Upper lobe of right lung (tissue), 1 donor: ENCODE measurements around the gene CDH11. TPM values are rescaled to one million over a fixed set of nuclear protein-coding genes. Genes with fewer than 3 reads are reported as not detected.

Experiments used
- ATAC-seq: fragments of 200-7000 bp; cut with Tn5 transposase; one replicate; pipeline ENCODE4 v1.9.1; 2020; ENCODE audit warnings: mild to moderate bottlenecking, moderate library complexity
- DNase-seq: peaks from one replicate; pipeline ENCODE4 v3.0.0-alpha.2; 2020
- H3K27ac ChIP-seq: fragments of 200-600 bp; one replicate; pipeline ENCODE4 v1.8.0; 2022
- H3K27me3 ChIP-seq: fragments of 200-600 bp; one replicate; pipeline ENCODE4 v1.8.0; 2022; ENCODE audit warnings: mild to moderate bottlenecking
- H3K36me3 ChIP-seq: fragments of 200-600 bp; one replicate; pipeline ENCODE4 v1.8.0; 2022
- H3K4me1 ChIP-seq: fragments of 200-600 bp; one replicate; pipeline ENCODE4 v1.8.0; 2022
- H3K4me3 ChIP-seq: fragments of 200-600 bp; one replicate; pipeline ENCODE4 v1.8.0; 2022; ENCODE audit warnings: mild to moderate bottlenecking
- H3K9me3 ChIP-seq: fragments of 200-600 bp; one replicate; pipeline ENCODE4 v1.8.0; 2022
- CTCF ChIP-seq: fragments of 200-600 bp; IDR thresholded peaks from one replicate; pipeline ENCODE4 v1.8.0; 2022; ENCODE audit warnings: antibody characterized with exemption
- intact Hi-C: fragments of 100-400 bp; cut with DNase I; formaldehyde crosslinking; loops from one replicate; pipeline ENCODE4 v1.11.0; 2022
- total RNA-seq: library from RNA; stranded (reverse); fragmentation: NEBNext Ultra II Directional; extraction: Animal tissue kit (Norgen Biotek cat#: 25700); gene quantifications from one replicate; pipeline ENCODE4 v1.2.1, GENCODE V29; 2021
- donor health status: DM: no; HTN: yes; CAD: no; lungs with severe emphysema.

The CDH11 gene
- total RNA-seq, 1 donor from 2014 or later, result 176 TPM

- intact Hi-C loops, result no loop called here
- ATAC-seq (peak; percentile 15), DNase-seq (peak; percentile 67)
- Histone ChIP-seq H3K27ac (peak overlapping the region; percentile 84), H3K36me3 (no peaks in the 10 kb centered on the region), H3K27me3 (peaks cover 44% of the 10 kb centered on the region), H3K4me1 (peaks cover 4% of the 10 kb centered on the region), H3K4me3 (peak overlapping the region; percentile 62), H3K9me3 (no peaks in the 10 kb centered on the region)
- TF ChIP-seq CTCF, result no peak
Measured at GRCh38 chr16:65123396-65124211, 1.7 kb upstream of the CDH11 start.

DNA sequence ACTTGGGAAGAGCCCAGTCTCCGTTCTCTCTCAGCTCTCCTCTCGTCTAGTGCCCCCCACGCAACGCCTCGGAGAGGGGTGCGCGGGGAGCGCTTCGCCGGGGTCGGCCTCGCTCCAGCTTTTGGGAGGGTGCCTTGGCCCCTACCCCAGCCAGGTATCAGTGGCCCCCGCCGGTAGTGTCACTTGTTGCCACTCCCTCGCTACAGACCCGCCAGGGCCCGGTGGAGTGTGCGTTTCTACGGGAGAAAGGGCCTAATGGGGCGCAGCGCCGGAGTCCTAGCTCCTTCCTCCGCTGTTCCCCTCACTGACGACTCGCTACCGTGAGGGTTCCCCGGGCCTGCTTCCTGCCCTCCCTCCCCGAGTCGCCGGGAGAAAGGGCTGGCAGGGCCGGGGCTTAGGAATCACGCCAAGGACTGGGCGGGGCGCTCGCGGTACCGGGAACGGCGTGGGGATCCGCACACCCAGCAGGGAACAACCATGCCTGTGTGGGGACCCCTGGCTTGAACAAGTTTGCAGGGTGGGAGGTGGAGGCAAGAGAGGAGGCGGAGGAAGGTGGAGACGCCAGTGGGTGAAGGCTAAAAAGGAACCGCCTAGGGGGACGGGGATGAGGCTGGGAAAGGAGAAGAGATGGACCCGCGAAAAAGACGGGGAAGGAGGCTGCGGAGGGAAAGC is 997 bp upstream of the CDH11 start:
- no peaks in the 10 kb centered on the region for H3K9me3 ChIP-seq
- ATAC-seq (peak; percentile 45), DNase-seq (peak; percentile 73)
- H3K27me3 ChIP-seq, result peaks cover 44% of the 10 kb centered on the region
- peak overlapping the region; percentile 62 for H3K4me3 ChIP-seq
- no peak for TF ChIP-seq CTCF
- H3K4me1 ChIP-seq, result peaks cover 4% of the 10 kb centered on the region
- H3K36me3 ChIP-seq, result no peaks in the 10 kb centered on the region
- peak overlapping the region; percentile 84 for H3K27ac ChIP-seq
- intact Hi-C loops, result no loop called here

DNA sequence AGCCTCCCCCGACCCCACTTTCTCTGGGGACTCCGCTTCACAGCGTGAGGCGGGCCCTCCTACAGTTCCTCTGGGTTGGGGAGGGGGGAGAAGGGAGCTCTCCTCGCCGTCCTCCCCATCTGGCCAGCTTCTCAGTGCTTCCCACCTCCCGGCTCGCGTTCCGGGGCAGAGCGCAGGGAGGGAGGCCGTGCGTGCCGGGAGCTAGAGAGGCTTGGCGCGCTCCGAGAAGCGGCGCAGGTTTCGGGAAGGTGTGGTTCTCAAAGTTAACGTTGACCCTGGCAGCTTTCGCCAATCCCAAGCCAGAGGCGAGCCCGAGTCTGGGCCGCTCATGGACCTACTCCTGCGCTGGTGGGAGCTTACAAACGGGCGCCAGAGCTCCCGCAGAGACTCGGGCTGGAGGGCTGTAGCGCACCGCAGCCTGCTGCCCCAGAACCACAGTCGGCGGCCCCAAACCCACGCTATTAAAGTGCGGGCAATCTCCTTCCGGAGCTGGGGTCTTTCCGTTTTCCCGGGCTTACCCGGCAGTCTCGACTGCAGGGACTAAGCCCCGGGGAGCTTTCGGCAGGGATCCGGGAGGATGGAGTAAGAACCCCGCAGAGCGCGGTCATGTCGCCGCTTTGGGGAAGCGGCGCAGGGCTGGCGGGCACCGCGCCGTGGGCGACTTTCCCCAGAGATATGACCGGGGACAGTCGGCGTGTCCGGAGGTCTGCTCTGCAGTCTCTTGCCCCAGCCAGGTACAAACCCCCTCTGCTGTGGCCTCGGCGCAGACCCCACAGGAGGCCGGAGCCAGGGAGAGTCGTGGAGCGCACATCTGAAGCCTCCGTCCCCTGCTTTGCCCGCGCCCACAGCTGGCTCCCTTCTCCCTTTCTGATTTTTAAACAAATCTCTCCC is 787 bp downstream of the CDH11 start:
- intact Hi-C loops, result no loop called here
- TF ChIP-seq CTCF, result no peak
- peak; percentile 65 for DNase-seq
- Histone ChIP-seq H3K4me1 (peaks cover 4% of the 10 kb centered on the region), H3K9me3 (no peaks in the 10 kb centered on the region), H3K4me3 (peak overlapping the region; percentile 62), H3K36me3 (no peaks in the 10 kb centered on the region), H3K27ac (peak overlapping the region; percentile 80), H3K27me3 (peaks cover 44% of the 10 kb centered on the region)
- peak; percentile 3 for ATAC-seq

DNA sequence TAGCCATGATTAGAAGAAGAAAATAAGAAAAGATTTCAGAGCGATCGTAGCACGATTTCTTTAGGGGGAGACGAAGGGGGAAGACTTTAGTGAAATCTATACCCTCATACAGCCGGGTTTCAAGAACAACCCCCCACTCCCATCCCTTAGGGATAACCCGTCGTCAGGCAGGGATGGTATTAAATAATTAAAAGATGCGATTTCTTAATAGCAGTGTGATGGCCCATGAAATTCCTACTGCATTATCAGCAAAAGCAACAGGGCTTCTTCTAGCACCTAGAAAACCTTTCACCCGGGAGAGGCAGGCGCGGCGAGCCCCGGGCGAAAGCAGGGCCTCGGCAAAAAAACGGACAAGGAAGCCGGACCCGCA is 1.4 kb downstream of the CDH11 start:
- intact Hi-C loops, result no loop called here
- TF ChIP-seq CTCF, result no peak
- ATAC-seq (no peak), DNase-seq (no peak)
- peaks cover 4% of the 10 kb centered on the region for H3K4me1 ChIP-seq
- H3K27ac ChIP-seq, result peak overlapping the region; percentile 80
- H3K36me3 ChIP-seq, result no peaks in the 10 kb centered on the region
- peak overlapping the region; percentile 62 for H3K4me3 ChIP-seq
- H3K9me3 ChIP-seq, result no peaks in the 10 kb centered on the region
- peaks cover 44% of the 10 kb centered on the region for H3K27me3 ChIP-seq

- intact Hi-C loops, result no loop called here
- Histone ChIP-seq H3K36me3 (no peaks in the 10 kb centered on the region), H3K4me1 (peaks cover 4% of the 10 kb centered on the region), H3K4me3 (peak overlapping the region; percentile 62), H3K27me3 (peaks cover 43% of the 10 kb centered on the region), H3K27ac (peak overlapping the region; percentile 80), H3K9me3 (no peaks in the 10 kb centered on the region)
- no peak for TF ChIP-seq CTCF
- no peak for DNase-seq
- ATAC-seq, result no peak
Measured at GRCh38 chr16:65119901-65120401, 1.9 kb downstream of the CDH11 start.
